ENCODE results near the gene MTMR10. TPM values are rescaled to one million over a fixed set of nuclear protein-coding genes. Genes with fewer than 3 reads are reported as not detected.

Gene MTMR10
- total and polyA plus RNA-seq, 2 experiments from 2014 or later, result 8.5 to 10.0 TPM

DNA sequence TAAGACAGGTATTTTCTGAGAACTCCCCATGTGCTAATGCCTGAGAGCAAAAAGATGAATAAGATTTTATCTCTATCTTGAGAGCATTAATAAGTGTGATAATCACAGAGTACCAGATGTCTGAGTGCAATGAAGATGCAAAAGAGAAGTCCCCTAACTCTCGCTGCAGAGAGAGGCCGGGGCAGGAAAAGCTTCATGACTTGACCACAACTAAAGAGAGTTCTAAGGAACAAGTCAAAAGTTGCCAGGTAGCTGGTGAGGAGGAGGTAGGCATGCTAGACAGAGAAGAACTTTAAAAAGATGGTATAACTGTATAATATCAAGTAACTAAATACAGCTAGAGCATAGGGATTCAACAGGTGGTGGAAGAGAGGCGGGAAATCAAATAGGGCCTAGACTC, 28.8 kb downstream of the MTMR10 start:
- Histone ChIP-seq H3K36me3 (peaks cover 29% of the 10 kb centered on the region), H3K27ac (no peak overlapping the region), H3K9me3 (ENCODE audit: low read depth) (no peaks in the 10 kb centered on the region), H3K4me3 (no peak overlapping the region), H3K27me3 (no peaks in the 10 kb centered on the region), H3K4me1 (ENCODE audit: low read depth) (peaks cover 4% of the 10 kb centered on the region)
- no peak for DNase-seq (ENCODE audit: low read depth in 1 of 2, low spot score in 1 of 2)
- TF ChIP-seq, protein P1, sequence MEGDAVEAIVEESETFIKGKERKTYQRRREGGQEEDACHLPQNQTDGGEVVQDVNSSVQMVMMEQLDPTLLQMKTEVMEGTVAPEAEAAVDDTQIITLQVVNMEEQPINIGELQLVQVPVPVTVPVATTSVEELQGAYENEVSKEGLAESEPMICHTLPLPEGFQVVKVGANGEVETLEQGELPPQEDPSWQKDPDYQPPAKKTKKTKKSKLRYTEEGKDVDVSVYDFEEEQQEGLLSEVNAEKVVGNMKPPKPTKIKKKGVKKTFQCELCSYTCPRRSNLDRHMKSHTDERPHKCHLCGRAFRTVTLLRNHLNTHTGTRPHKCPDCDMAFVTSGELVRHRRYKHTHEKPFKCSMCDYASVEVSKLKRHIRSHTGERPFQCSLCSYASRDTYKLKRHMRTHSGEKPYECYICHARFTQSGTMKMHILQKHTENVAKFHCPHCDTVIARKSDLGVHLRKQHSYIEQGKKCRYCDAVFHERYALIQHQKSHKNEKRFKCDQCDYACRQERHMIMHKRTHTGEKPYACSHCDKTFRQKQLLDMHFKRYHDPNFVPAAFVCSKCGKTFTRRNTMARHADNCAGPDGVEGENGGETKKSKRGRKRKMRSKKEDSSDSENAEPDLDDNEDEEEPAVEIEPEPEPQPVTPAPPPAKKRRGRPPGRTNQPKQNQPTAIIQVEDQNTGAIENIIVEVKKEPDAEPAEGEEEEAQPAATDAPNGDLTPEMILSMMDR (IDR thresholded peaks at IDR 0.05; ENCODE audit: low read depth, low read length), result no peak

DNA sequence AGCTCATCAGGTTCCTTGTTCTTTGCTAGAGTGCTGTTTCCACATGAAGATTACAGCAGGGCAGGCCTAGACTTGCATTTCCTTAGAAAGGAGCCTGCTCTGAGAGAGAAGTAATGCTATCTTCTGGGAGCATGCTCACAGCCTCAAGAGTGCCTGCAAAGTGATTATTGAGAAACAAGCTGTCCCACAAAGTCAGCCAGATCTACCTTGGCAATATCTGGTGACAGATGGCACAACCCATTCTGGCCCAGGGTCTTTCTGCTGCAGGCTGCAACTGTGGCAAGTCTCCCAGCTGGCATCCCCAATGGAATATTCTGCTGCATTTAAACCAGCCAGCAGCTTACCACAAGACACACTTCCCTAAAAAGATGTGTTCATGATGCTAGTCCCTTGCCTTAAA, 29.3 kb downstream of the MTMR10 start:
- Histone ChIP-seq H3K4me3 (no peak overlapping the region), H3K4me1 (ENCODE audit: low read depth) (peaks cover 4% of the 10 kb centered on the region), H3K27ac (no peak overlapping the region), H3K27me3 (no peaks in the 10 kb centered on the region), H3K36me3 (peaks cover 29% of the 10 kb centered on the region), H3K9me3 (ENCODE audit: low read depth) (no peaks in the 10 kb centered on the region)
- no peak for DNase-seq (ENCODE audit: low read depth in 1 of 2, low spot score in 1 of 2)
- TF ChIP-seq, protein P1 (IDR thresholded peaks at IDR 0.05; ENCODE audit: low read depth, low read length), result no peak

DNA sequence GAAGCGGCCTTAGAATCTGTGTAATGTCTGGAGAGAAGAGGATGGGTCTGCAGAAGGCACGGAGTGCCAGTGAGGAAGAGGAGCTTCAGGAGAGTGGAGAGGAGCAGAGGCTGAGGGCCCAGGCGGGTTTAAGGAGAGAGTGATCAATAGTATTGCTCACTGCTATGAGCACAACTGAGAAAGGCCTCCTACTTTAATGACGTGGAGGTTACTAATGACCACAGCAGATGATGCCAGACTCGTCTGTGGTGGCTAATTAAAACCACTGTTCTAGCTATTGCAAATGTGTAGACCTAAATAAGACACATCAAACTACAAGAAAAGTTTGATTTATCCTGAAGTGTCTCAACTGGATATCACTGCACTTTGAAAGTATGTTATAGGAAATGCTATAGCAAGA, 33.2 kb downstream of the MTMR10 start:
- DNase-seq (ENCODE audit: low read depth in 1 of 2, low spot score in 1 of 2), result no peak
- Histone ChIP-seq H3K4me1 (ENCODE audit: low read depth) (peaks cover 4% of the 10 kb centered on the region), H3K4me3 (no peak overlapping the region), H3K27ac (no peak overlapping the region), H3K9me3 (ENCODE audit: low read depth) (no peaks in the 10 kb centered on the region), H3K36me3 (peaks cover 30% of the 10 kb centered on the region), H3K27me3 (no peaks in the 10 kb centered on the region)
- TF ChIP-seq, protein P1 (IDR thresholded peaks at IDR 0.05; ENCODE audit: low read depth, low read length), result no peak

DNA sequence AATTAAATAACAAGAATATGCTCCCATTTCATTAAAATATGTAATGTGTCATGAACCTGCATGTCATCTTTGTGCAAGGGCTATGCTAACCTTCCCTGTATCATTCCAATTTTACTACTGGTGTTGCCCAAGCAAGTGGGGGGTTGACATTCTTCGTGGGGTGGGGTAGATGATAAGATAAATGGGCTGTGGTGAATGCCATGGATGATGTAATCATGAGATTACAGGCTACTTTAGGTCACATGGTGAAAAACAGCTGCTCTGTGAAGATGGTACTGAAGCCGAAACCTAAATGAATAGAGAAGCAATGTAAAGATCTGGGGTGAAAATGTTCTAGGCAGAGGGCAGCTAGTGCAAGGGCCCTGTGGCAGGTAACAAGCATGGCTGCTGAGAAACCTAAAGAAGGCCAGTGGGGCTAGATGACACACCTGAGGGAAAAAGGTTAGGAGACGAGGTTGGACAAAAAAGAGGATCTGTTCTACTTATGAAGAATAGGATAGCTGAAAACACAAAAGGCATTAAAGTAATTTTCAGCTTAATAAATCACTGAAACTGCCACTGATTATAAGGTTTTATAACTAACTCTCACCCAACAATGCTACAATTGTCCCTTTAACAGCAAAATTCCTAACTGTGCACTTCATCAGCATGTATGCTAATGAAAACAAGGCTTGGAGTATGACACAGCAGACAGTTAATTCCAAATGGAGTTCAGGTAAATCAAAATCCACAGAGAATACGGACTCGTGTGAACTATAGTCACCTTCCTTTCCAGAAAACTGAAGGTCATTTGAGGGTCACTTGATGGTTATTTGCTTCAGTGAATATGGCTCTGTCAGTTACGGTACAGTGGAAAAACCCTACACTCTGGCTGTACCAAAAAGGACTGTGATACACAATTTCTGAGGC, 35.0 kb downstream of the MTMR10 start:
- no peaks in the 10 kb centered on the region for H3K9me3 ChIP-seq (ENCODE audit: low read depth)
- no peaks in the 10 kb centered on the region for H3K27me3 ChIP-seq
- no peak overlapping the region for H3K27ac ChIP-seq
- no peak overlapping the region for H3K4me3 ChIP-seq
- H3K36me3 ChIP-seq, result peaks cover 39% of the 10 kb centered on the region
- TF ChIP-seq, protein P1 (IDR thresholded peaks at IDR 0.05; ENCODE audit: low read depth, low read length), result no peak
- DNase-seq (ENCODE audit: low read depth in 1 of 2, low spot score in 1 of 2), result peak in 1 of 2 donors; percentile 49
- no peaks in the 10 kb centered on the region for H3K4me1 ChIP-seq (ENCODE audit: low read depth)

DNA sequence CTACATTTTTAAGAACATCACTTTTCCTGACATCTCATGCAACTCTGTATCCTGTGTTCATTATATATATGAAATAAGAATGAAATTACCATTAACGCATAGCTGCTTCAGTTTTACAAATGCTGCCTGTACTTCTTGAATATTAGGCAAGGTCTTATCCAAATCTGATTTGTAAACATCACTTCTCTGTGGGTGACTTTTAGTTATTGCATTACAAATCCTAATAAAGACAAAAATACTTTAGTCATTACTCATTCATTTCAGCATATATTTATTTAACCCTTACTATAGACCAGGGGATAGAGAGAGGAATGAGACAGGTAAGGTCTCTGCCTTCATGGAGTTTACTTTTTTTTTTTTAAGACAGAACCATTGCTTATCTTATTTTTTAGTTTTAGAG, 36.8 kb downstream of the MTMR10 start:
- no peaks in the 10 kb centered on the region for H3K27me3 ChIP-seq
- no peaks in the 10 kb centered on the region for H3K9me3 ChIP-seq (ENCODE audit: low read depth)
- peak in 1 of 2 donors; percentile 29 for DNase-seq (ENCODE audit: low read depth in 1 of 2, low spot score in 1 of 2)
- H3K4me1 ChIP-seq (ENCODE audit: low read depth), result no peaks in the 10 kb centered on the region
- H3K4me3 ChIP-seq, result no peak overlapping the region
- TF ChIP-seq, protein P1 (IDR thresholded peaks at IDR 0.05; ENCODE audit: low read depth, low read length), result no peak
- H3K36me3 ChIP-seq, result peaks cover 48% of the 10 kb centered on the region
- H3K27ac ChIP-seq, result no peak overlapping the region
